GM18505 (cell line): ENCODE results near the gene APBB1IP.
"Not testable (repeated sequence)": the region's sequence is repeated elsewhere in the genome, so short reads cannot be mapped to it uniquely, and the experiment has no call there.

Experiments
- ATAC-seq: cut with Tn5 transposase; IDR thresholded peaks from one replicate; pipeline ENCODE4 v1.9.1; 2021; ENCODE audit not compliant: unreplicated experiment
- POLR2A ChIP-seq: IDR thresholded peaks from 4 replicates; pipeline ENCODE4 v1.6.1; 2011; ENCODE audit warnings: borderline replicate concordance; ENCODE audit not compliant: insufficient read depth, insufficient read length; ENCODE audit errors: extremely low read depth

Gene APBB1IP

GRCh38 chr10:26479766-26480492, 41.8 kb downstream of the APBB1IP start:
- TF ChIP-seq POLR2A = no peak
- ATAC-seq = no peak

DNA sequence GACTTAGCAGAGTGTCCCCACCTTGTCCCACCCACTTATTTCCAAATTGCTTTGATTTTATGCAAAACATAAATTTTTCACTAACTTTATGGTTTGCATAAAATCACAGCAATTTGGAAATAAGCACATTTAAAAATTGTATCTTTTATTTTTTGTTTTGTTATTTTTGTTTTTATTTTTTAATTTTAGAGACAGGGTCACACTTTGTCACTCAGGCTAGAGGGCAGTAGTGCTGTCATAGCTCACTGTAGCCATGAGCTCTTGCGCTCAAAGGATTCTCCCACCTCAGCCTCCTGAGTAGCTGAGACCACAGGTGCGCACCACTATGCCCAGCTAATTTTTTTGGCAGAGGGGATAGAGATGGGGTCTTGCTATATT, 43.2 kb downstream of the APBB1IP start:
- no peak for TF ChIP-seq POLR2A
- ATAC-seq = no peak

DNA sequence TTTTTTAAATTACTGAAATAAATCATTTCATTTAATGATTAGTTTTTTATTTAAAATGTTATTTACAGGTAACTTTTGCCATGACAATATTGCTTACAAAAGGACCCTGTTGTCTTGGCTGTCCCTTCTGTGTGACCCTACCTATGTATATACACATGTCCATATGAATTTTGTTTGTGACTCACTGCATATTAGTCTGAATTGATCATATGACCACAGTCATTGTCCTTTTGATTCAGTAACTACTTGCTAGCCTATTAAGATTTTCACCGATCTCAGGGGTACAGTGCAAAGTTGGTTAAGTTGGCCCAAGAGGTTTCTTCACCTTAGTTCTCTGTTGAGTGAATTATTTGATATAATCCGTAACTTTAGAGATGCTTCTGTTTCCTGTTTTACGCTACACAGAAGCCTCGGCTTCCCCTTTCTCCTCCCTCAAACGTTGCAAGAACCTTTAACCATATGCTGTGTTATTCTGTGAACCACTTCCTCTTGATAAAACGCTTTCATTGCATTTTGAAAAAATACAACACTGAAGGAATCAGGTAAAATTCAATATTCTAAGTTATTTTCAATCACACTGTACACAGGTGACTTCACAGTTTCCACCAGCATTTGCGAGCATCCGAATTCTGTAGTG, 43.9 kb downstream of the APBB1IP start:
- ATAC-seq = peak; percentile 57
- TF ChIP-seq POLR2A = no peak

- no peak for ATAC-seq
- no peak for TF ChIP-seq POLR2A
These were observed 45.4 kb downstream of the APBB1IP start for GRCh38 chr10:26483554-26483953.

DNA sequence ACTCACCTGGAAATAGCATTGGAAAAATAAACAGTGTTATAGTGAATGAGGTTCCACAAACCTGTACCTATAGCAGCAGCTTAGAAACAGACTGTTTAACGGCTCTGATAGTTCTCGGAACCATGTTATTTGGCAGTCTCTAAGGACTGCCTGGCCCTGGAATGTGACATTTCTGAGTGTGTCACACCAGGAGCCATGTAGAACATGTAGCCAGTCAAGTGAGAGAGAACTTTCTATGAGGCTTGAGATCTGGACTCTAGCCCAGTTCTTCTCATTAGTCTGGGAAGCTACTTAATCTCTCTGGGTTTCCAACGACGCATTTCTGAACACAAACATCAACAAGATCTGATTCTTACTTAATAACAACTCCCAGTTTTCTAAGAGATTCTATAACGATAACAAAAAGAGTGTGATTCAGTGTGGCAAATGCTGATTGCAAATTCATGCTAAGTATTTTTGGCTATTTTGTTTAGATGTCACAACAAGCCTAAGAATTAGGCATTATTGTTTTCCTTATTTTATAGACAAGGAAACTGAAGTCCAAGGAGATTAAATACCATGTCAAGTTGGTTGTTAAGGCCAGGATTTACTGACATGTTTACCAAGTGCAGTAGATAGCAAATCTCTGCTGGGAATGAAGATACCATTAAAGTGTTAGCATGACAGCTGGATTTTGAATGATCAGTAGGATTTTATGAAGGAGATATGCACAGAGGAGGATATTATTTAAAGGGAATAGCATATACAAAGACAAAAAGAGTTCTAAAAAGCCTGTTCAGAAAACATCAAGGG, 47.2 kb downstream of the APBB1IP start:
- no peak for TF ChIP-seq POLR2A
- ATAC-seq = no peak

DNA sequence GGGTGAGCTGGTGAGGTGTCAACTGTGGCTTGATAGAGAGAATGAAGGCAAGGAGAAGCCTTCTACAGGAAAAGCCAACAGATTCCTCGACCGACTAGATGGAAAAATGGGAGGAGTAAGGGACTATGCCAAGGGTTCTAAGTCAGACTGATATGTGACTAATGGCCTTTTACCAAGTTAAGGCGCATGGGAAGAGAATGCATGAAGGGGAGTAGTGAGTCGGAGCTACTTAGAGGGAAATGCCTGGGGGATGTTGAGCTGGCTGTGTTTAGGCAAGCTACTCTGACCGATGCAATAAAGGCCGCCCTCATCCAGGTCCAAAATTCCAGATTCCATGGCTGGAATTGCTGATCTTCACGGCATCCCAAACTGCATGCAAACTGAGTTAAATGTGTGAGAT, 48.2 kb downstream of the APBB1IP start:
- ATAC-seq = no peak
- no peak for TF ChIP-seq POLR2A

DNA sequence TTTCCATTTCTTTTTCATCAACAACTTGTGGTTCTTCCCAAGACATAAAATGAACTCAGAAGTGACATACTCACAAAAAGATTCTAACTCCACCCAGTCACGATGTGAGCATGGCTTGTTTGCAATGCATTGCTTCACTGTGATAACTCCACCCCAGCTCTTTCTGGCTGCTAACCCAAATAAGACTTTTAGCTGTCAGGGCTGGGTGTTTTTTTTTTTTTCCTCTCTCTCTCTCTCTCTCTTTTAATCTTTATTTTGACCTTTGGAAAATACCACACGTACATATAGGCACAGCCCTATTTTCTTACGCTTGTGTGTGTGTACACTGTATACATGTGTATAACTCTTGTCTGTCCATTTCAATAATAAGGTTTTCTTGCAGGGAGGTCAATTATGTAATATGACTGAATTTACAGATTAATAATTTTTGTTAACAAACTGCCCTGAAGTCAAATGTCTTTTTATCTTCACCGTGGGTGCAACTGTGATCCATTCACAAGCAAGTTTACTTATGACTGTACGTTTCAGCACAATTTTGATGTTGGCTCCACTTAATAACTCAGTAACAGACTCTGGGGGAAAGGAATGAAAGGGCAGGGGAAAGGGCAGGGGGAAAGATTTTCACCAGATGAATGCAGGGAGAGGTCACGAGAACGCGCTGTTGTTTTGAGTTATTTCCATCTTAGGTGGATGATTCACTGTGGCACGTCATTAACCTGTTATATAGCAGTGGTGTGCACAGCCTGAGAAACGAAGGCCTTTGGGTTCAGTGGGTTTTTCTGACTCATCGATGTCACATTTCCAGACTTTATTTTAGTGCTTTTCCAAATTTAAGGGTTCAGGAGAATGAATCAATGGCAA, 49.1 kb downstream of the APBB1IP start:
- TF ChIP-seq POLR2A = no peak

GRCh38 chr10:26488344-26488743, 50.2 kb downstream of the APBB1IP start:
- no peak for TF ChIP-seq POLR2A

More for the DNA sequence above, 49.1 kb downstream of the APBB1IP start:
- ATAC-seq = peak; percentile 74

GRCh38 chr10:26489081-26489480, 50.9 kb downstream of the APBB1IP start:
- no peak for ATAC-seq
- no peak for TF ChIP-seq POLR2A

More at GRCh38 chr10:26488344-26488743, 50.2 kb downstream of the APBB1IP start:
- no peak for ATAC-seq

DNA sequence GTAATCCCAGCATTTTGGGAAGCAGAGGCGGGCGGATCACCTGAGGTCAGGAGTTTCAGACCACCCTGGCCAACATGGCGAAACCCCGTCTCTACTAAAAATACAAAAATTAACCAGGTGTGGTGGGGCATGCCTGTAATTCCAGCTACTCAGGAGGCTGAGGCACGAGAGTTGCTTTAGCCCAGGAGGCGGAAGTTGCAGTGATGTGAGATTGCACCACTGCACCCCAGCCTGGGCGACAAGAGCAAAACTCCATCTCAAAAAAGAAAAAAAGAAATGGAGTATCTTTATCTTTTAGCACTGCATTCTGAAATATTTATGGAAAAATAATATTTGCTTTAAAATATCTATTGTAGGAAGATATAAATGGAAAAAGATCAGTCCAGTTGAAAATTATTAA, 52.2 kb downstream of the APBB1IP start:
- not testable (repeated sequence) for ATAC-seq

DNA sequence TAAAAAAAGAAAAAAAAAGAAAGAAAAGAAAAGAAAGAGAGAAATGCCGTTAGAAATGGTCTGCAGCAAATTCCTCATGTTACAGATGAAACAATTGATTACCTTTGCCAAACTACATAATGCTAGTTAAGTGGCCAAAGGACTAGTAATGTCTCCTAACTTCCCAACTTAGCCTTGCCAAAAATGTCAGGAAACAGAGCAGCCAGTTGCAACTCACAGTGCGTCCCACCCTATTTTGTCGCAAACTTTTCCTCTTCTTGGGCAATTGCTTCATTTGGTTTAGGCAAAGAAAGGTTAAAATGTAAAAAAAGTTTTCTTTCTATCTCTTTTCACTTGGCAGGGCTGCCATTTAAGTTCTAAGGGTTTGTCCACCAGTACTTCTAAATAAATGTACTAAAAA, 53.1 kb downstream of the APBB1IP start:
- TF ChIP-seq POLR2A = no peak
- no peak for ATAC-seq

GRCh38 chr10:26491934-26492333, 53.8 kb downstream of the APBB1IP start:
- no peak for TF ChIP-seq POLR2A

DNA sequence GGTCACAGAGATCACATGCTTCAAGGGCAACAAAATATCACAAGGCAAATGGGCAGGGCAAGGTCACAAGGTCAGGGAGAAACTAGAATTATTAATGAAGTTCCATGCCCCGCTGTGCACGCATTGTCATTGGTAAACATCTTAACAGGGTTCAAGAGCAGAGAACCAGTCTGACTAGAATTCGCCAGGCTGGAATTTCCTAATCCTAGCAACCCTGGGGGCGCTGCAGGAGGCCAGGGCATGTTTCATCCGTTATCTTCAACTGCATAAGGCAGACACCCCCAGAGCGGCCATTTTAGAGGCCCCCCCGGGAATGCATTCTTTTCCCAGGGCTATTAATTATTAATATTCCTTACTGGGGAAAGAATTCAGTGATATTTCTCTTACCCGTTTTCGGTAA, 54.6 kb downstream of the APBB1IP start:
- ATAC-seq = not testable (repeated sequence)

More at GRCh38 chr10:26491934-26492333, 53.8 kb downstream of the APBB1IP start:
- ATAC-seq = no peak
